Right kidney (tissue), 1 donor: Measurements from ENCODE around the gene PANX2.

Source experiments
- DNase-seq: peaks from one replicate; pipeline ENCODE4 v3.0.0-alpha.2; 2016

PANX2 gene

DNA sequence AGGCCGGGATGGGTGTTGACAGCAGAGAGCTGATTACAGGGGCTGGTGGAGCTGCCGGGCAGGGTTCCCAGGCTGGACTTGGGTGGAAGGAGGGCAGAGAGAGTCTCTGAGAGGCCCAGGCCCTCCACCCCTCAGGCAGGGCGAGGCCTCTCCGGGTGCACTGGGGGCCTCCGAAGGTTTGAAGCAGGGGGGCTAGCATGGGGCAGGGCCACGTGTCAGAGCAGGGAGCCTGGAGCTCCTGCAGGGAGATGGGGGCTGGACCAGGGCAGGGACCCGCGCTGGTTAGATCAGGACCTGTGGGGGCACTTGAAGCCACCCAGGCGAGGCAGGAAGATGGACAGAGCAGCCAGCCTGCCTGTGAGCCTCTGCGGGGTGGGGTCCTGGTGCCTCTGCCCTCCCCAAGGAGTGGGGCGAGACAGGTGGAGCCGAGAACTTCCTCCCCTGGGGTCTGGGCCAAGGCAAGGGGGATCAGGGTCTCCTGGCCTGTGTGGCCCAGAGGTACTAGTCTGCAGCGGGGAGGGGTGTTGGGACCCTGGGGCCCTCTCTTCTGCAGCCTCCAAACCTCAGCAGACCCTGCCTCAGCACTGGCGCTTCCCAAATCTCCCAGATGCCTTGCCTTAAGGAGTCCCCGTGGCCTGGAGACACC is 911 bp downstream of the PANX2 start:
- DNase-seq, result no peak

DNA sequence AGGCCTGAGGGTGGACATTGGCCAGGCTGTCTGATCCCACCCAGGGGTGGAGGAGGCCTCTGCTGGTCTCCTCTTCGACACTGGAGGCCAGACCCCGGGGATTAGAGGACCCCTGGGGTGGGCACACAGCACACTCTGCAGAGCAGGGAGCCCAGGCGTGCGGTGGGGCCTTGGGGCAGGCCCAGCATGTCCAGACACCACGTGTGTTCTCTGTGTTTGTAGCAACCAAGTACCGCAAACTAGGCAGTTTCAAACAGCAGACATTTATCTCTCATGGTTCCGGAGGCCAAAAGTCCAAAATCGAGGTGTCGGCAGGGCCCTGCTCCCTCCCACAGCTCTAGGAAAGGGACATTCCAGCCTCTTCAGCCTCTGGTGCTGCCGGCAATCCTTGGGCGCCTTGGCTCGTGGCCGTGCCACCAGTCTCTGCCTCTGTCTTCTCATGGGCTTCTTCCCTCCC is 1.5 kb downstream of the PANX2 start:
- no peak for DNase-seq

DNA sequence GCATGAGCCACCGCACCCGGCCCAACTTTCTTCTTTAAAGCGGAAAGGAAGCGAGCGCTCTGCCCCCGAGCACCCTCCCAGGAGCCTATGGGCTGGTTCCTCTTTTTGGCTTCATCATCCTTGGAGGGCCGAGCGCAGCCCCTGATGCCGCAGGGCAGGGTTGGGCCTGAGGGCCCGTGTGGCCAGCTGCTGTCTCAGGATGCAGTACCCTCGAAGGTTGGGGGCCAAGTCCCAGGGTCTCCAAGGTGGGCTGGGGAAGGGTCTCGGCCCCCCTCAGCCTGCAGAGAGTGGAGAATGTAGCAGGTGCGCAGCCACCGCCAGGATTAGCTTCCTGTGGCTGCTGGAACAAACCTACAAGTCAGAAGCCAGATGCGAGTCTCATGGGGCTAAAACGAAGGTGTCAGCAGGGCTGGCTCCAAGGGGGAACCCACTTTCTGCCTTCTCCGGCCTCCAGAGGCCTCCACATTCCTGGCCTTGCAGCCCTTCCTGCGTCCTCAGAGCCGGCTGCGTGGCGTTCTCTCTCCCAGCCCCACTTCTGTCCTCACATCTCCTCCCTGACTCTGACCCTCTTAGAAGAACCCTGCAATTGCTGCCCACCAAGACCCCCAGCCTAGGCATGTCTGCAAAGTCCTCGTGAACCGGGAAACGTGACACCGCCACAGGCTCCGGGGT is 2.9 kb downstream of the PANX2 start:
- DNase-seq, result no peak

DNA sequence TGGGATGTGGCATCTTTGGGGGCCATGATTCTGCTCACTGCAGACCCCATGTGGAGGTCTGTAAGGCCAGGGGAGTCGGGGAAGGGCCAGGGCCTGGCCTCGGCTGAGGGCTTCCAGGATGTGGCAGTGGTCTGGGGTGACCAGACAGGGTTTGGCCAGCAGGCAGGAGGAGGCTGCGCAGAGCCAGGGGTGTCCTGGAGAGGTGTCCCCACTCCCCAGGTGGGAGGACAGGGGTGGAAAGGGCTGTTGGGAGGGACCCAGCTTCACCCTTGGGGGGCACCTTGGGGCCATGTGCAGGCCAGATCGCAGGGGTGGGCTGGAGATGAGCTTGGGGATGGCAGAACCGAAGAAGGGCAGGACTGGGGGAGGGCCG is 3.4 kb downstream of the PANX2 start:
- DNase-seq, result no peak

DNA sequence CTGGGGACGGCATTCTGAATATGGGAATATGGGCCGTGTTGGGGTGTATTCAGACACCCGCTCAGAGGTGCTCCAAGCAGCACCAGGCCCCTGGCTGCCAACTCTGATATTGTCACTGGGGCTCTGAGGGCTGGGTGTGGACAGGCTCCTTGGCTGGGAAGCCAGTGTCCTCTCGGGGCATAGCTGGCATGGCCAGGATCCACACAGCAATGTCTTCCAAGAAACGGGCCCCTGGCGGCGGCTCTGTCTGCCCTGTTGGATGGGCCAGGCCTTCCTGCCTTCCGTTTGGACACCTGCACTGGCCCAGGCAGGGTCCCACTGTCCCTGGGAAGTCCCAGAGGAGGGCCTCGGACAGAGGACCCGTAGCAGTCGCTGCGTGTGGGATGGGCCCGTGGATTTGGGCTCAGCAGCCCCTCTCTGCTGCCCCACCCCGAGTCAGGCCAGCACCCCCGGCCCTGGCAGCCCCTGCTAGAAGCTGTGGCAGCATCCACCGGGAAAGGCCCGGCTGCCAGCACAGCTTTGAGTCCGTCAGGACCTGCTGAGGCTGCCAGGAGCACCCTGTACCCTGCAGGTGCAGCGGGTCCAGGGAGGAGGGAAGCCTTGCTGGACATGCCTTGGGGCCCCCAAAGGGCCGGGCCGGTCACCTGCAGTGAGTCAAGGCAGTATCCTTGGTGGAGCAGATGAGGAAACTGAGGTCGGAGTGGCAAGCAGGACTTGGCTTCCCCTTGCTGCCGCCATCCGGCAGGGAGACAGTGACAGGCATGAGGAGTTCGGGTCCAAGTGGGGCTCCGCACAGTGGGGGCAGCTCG is 4.1 kb downstream of the PANX2 start:
- DNase-seq, result no peak

DNA sequence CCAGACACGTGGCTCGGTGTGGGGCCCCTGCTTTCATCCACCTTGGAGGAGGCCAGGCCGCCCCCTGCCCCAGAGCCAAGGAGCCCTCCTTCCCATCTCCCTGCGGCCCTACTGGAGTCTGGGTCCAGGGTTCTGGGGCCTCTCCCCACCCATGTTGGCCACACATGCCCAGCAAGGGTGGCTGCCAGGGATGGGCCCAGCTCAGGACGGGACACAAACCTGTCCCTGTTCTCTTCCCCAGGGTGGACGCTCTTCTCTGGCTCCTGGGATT is 4.6 kb downstream of the PANX2 start:
- DNase-seq, result no peak

DNA sequence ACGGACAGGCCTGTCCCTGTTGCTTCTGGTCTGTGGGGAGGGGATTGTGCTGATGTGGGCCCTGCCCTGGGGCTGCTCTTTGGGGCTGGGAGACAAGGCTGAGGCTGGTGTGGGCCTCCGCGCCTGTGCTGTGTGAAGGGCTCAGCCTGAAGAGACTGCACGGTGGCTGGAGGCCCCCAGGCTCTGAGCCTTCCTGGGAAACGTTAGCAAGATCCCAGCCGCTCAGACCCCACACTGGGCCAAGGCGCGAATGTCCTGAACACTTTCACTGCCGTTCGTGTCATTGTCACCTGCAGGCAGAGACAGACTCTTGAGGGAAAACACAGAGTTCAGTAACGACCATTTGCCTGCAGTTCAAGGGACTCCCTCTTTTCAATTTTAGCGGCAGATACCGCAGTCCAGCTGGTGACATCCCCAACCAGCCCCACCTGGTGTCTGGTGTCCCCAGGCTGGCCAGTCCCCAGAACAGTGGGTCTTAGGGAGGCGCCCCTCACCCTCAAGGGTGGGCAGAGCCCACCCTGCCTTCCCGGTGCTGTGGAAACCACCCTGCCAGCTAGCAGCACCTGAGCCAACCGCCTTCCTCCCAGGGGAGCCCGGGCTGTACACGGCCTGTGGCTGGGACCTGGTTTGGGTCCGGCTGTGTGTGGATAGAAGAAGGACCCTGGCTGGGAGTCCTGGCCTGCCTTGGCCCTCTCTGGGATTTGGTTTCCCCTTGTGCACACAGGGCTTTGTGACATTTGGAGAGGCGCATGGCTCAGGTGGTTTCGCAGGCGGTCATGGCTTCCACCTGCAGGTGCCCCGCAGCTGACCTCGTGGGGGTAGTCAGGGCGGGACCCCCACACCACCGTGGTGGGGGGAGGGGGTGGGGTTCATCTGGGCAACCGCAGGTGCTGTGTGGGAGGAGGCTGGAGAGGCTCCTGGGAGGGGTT is 5.7 kb downstream of the PANX2 start:
- no peak for DNase-seq

DNA sequence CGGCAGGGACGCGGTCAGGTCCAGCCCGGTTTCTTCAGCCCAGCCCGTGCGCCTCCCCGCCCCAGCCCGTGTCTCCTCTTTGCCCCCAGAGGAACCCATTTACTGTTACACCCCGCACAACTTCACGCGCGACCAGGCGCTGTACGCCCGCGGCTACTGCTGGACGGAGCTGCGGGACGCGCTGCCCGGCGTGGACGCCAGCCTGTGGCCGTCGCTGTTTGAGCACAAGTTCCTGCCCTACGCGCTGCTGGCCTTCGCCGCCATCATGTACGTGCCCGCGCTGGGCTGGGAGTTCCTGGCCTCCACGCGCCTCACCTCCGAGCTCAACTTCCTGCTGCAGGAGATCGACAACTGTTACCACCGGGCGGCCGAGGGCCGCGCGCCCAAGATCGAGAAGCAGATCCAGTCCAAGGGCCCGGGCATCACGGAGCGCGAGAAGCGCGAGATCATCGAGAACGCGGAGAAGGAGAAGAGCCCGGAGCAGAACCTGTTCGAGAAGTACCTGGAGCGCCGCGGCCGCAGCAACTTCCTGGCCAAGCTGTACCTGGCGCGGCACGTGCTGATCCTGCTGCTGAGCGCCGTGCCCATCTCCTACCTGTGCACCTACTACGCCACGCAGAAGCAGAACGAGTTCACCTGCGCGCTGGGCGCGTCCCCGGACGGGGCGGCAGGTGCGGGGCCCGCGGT is 6.5 kb downstream of the PANX2 start:
- DNase-seq, result no peak

DNA sequence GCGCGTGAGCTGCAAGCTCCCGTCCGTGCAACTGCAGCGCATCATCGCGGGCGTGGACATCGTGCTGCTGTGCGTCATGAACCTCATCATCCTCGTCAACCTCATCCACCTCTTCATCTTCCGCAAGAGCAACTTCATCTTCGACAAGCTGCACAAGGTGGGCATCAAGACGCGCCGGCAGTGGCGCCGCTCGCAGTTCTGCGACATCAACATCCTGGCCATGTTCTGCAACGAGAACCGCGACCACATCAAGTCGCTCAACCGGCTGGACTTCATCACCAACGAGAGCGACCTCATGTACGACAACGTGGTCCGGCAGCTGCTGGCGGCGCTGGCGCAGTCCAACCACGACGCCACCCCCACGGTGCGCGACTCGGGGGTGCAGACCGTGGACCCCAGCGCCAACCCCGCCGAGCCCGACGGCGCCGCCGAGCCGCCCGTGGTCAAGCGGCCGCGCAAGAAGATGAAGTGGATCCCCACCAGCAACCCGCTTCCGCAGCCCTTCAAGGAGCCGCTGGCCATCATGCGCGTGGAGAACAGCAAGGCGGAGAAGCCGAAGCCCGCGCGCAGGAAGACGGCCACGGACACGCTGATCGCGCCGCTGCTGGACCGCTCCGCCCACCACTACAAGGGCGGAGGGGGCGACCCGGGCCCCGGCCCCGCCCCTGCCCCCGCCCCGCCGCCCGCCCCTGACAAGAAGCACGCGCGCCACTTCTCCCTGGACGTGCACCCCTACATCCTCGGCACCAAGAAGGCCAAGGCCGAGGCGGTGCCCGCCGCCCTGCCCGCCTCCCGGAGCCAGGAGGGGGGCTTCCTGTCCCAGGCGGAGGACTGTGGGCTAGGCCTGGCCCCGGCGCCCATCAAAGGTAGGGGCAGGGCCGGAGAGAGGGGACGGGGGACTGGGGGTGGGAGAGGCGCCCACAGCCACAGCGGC is 7.3 kb downstream of the PANX2 start:
- DNase-seq, result no peak

DNA sequence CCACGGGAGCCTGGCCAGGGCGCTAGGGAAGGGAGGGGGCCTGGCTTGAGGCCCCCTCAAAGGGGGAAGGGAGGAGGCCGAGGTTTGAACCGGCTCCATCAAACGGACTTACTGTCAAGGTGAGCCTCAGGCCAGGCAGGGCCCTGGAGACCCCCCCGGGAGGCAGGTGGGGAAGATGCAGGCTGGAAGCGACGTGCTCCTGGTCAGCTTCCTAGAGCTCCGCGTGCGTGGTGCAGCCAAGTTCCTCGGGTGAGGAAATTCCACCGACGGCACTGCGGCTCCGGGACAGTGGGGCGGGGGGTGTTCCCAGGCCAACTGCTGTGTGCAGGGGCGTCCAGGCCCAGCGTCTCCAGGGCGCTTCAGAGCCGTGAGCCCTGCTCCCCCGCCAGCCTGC is 7.9 kb downstream of the PANX2 start:
- DNase-seq, result no peak

DNA sequence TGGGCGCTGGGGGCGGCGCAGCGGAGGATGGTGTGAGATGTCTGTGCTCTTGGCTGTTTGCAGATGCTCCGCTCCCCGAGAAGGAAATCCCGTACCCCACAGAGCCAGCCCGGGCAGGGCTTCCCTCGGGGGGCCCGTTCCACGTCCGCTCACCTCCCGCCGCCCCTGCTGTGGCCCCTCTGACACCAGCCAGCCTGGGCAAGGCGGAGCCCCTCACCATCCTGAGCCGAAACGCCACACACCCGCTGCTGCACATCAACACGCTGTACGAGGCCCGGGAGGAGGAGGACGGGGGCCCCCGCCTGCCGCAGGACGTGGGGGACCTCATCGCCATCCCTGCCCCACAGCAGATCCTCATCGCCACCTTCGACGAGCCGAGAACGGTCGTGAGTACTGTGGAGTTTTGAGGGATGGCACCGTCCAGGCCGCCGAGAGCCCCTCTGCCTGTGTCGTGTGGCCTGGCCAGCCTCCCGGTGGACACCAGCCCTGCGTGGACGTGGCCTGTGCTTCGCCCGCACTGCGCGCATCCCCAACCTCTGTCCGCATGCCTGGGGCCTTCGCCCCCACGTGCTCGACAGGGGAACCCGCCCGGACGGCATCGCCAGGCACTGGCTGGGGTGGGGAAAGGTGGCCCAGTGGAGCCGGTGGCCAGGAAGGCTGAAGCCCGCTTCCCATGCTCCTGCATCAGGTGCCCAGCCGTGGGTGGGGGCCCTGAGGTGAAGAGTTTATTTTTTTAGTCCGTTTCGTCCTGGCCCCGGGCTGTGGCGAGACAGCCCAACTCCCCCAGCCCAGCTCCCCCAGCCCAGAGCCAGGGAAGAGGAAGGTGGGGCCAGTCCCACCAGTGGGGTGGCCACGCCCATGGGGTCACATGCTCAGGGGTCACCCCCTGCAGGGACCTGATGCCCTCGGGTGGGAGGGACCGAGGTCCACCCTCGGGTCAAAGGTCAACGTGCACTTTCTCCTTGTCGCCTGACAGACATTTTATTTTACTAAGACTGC is 8.6 kb downstream of the PANX2 start:
- DNase-seq, result no peak

DNA sequence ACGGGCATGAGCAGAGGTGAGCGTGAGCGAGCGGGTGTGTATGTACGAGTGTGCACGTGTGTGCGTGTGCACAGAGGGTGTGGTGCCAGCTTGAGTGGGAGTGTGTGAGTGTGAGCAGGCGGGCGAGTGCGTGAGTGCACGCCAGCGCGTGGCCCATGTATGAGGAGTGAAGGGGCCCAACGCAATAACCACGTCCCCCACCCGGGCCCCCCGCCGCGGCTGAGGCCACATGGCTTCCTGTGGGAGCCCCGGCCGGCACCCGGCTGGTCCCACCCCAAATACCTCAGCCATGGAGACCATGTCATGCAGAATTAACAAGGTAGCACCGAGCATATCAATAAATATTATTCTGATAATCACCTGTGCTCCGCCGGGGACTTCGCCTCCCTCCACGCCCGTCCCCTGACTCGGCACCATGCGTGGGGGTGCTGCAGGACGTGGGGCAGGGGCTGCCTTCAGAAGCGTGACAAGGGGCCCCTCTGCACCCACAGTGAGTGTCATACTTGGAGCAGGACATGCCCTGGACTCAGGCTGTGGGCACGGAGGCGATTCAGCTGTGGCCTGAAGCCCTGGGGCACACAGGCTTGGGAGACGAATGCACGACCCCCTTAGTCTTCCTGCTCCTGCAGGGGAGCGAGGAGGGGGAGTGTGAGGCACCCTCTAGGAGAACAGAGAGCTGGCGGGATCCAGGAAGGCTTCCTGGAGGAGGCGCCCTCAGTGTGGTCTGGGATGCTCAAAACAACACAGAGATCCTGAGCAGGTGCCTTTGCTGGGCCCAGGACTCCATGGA is 9.6 kb downstream of the PANX2 start:
- DNase-seq, result no peak

DNA sequence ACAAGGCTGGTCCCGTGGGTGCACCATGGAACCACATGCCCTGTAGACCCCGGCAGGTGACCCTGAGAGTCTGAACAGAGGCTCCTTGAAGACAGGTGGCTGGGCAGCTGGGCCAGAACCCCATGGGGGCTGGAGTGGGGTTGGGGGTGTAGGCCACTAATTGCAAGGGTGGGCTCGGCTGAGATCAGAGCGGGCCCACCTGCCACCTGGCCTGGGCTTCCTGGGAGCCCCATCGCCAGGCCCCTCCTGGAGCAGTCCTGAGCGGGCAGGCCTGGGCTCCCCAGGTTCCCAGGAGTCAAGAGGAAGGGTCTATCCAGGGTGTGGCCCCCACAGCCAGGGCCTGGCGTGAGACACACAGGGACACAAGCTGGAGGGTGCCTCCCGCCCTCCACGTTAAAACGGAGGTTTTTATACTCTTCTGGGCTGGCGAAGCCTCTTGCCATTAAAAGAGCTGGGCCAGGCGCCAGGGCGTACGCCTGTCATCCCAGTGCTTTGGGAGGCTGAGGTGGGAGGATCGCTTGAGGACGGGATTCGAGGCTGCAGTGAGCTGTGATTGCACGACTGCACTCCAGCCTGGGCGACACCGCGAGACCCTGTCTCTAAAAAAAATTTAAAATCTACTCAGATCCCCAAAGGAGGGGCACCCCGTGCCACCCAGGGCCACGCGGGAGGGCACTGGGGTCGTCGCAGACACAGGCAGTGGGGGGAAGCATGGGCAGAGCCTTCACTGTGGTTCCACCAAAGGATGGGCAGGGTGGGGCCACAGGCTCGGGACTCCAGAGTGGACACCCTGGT is 10.4 kb downstream of the PANX2 start:
- no peak for DNase-seq

DNA sequence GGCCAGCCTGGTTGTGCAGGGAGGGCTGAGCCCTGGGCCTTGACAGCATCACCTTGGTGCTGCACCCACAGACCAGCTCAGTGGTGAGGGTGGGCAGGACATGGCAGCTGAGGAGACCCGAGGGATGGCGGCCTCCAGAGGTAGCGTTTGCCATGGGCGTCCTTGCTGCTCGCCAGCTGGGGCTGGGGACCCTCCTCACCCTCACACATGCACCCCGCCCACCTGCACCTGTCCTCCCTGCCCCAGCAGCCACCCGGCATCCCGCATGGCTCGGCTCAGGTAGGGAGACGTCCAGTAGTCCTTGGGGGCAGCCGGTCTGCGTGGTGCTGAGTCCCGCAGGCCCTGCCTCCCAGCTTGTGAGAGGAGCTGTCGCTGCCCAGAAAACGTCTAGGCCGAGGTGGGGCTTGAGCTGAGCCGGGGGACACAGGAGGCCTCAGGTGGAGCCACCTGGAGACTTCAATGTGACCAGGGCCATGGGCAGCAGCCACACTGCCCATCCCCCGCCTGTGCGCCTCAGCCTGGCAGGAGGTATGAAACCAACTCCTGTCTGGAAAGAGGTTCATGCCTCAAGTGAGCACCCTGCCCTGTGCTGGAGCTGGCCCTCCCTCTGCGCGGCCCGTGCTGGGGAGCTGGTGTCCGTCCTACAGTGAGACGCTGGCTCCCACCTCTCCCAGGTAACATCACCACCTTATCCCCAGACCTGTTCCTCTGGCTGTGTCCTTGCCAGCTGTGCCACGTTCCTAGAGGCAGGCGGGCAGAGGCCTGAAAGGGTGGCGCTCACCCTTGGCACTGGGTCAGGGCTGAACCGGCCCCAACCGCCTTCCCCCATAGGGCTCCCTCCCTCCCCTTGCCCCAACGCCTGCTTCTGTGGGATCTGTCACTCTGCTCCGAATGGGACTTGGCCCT is 11.9 kb downstream of the PANX2 start:
- no peak for DNase-seq

DNA sequence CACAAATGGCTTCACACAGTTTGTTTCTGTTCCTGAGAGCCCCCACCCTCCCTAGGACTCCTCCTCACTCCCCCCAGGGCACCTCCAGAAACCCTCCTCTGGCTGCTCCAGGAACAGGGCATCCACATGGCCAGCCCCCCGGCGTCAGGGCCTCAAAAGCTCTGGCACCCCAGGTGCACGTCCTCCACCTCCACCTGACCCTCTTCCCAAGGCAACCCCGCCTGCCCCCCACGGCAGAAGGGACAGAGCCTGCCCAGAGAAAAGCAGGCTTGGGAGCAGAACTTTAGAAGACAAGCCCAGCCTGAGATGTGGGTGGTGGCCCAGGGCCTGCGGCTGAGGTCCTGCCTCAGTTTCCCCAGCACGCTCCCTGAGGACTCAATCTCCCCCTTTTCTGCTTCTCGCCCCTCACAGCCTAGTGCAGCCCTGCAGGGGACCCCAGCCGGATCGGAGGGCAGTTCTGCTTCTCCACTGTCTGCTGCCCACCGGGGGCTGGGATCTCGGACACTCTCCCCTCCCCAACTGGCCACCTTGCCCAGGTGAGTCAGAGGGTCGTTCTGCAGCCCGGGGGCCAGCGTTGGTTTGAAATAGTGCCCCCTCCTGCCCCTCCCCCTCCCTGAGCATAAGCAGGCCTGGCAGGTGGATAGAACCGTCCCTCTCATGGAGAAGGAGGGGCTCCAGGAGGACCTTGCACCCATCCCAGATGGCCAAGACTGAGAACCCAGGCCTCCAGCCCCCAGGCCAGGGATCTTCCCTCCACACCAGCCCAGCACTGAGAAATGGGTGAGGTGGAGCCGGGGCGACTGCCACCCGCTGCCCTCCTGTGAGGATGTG is 12.8 kb downstream of the PANX2 start:
- DNase-seq, result no peak
